Measurements from ENCODE around the gene LYSET.

GRCh38 chr14:93146119-93146518 lies 39.0 kb upstream of the LYSET start:
- TF ChIP-seq EZH2 (IDR thresholded peaks at IDR 0.05), result no peak
- TF ChIP-seq CTCF (IDR thresholded peaks at IDR 0.05), result no peak
- TF ChIP-seq EZH2phosphoT487 (IDR thresholded peaks at IDR 0.05), result no peak

All from neural progenitor cell (in vitro differentiated cells).